GM19035 (cell line): ENCODE data around the gene PABPN1L.

Experiments used
- ATAC-seq: cut with Tn5 transposase; IDR thresholded peaks from one replicate; pipeline ENCODE4 v1.9.1; 2021; ENCODE audit not compliant: unreplicated experiment

The PABPN1L gene

GRCh38 chr16:88814144-88814502 lies 52.3 kb downstream of the PABPN1L start:
- no peak for ATAC-seq
